MCF 10A (cell line): Measurements from ENCODE around the gene HDAC6. TPM values are rescaled to one million over a fixed set of nuclear protein-coding genes. Genes with fewer than 3 reads are reported as not detected.

ENCODE experiments used
- BruUV-seq: library from RNA; stranded (reverse); fragments of 400-500 nt; replicated peaks from 2 replicates; lab custom pipeline; 2021; lab: Mats Ljungman, UMichigan
- CTCF ChIA-PET: fragments of 300-600 bp; sonication (Branson Sonifier 250); formaldehyde crosslinking; extraction: SDS; loops from one replicate; lab custom pipeline; 2021; ENCODE audit warnings: antibody characterized with exemption, inconsistent platforms; lab: Yijun Ruan, JAX
- POLR2A ChIA-PET: fragments of 300-600, 350-650 bp; sonication (Branson Sonifier 250); formaldehyde crosslinking; extraction: SDS; loops from one replicate; lab custom pipeline; 2020; ENCODE audit warnings: antibody characterized with exemption, inconsistent platforms; lab: Yijun Ruan, JAX
- DNase-seq: peaks from one replicate; pipeline ENCODE4 v3.0.0-alpha.2; 2018; ENCODE audit not compliant: unreplicated experiment
- H3K27ac Mint-ChIP-seq: one replicate; pipeline ENCODE4 v1.8.0; 2022; ENCODE audit warnings: mild to moderate bottlenecking, low read depth, mixed read lengths; ENCODE audit not compliant: unreplicated experiment
- H3K27me3 Mint-ChIP-seq: one replicate; pipeline ENCODE4 v1.8.0; 2022; ENCODE audit warnings: mixed read lengths; ENCODE audit not compliant: insufficient read depth, unreplicated experiment
- H3K36me3 Mint-ChIP-seq: one replicate; pipeline ENCODE4 v1.8.0; 2022; ENCODE audit warnings: mild to moderate bottlenecking, moderate library complexity, mixed read lengths; ENCODE audit not compliant: insufficient read depth, unreplicated experiment
- H3K4me1 Mint-ChIP-seq: one replicate; pipeline ENCODE4 v1.8.0; 2022; ENCODE audit warnings: mixed read lengths; ENCODE audit not compliant: insufficient read depth, unreplicated experiment
- H3K4me3 Mint-ChIP-seq: one replicate; pipeline ENCODE4 v1.8.0; 2022; ENCODE audit warnings: mild to moderate bottlenecking, moderate library complexity, mixed read lengths; ENCODE audit not compliant: unreplicated experiment
- H3K9me3 Mint-ChIP-seq: one replicate; pipeline ENCODE4 v1.8.0; 2022; ENCODE audit warnings: mixed read lengths; ENCODE audit not compliant: unreplicated experiment
- CTCF ChIP-seq: fragments of 200-600 bp; IDR thresholded peaks from one replicate; pipeline ENCODE4 v1.8.0; 2022; ENCODE audit warnings: antibody characterized with exemption, mild to moderate bottlenecking; ENCODE audit not compliant: unreplicated experiment
- intact Hi-C: fragments of 100-400 bp; cut with micrococcal nuclease; formaldehyde crosslinking; loops from 2 replicates; pipeline ENCODE4 v1.14.1; 2022
- total RNA-seq: library from RNA; stranded (reverse); gene quantifications from 2 replicates; pipeline ENCODE4 v1.2.3, GENCODE V29; 2022

The HDAC6 gene
- total RNA-seq, 1 experiment from 2014 or later, result 45.1 TPM

DNA sequence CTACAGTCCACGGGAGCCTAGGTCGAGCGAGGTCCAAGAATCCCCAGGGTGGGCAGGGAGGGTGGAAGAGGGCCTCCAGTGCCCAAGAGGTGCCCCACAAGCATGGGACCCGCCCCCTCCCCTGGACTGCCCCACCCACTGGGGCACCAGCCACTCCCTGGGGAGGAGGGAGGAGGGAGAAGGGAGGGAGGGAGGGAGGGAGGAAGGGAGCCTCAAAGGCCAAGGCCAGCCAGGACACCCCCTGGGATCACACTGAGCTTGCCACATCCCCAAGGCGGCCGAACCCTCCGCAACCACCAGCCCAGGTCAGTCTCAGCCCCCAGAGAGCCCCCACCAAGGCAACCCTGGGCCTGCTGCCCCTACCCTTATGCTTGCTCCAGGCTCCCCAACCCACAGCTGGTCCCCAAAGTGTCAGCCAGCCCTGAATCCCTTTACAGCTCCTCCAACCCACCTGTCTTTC lies 15.5 kb upstream of the HDAC6 start, which contains the start of gene GATA1:
Gene GATA1, plus strand, starts transcription at position 250 of the 460 bp plus-strand sequence. CDS start 4,520 bp downstream, outside the sequence.
- H3K36me3 Mint-ChIP-seq, result no peaks in the 10 kb centered on the region
- intact Hi-C loops, result no loop called here
- DNase-seq, result no peak
- H3K27me3 Mint-ChIP-seq, result peaks cover 39% of the 10 kb centered on the region
- BruUV-seq, result no TSS peak
- no peaks in the 10 kb centered on the region for H3K4me1 Mint-ChIP-seq
- ChIA-PET CTCF (no interaction called here), POLR2A (no interaction called here)
- no peak within 1 kb of the TSS for H3K4me3 Mint-ChIP-seq
- H3K27ac Mint-ChIP-seq, result no peak within 1 kb of the TSS
- peaks cover 14% of the 10 kb centered on the region for H3K9me3 Mint-ChIP-seq
- TF ChIP-seq CTCF, result no peak

- H3K9me3 Mint-ChIP-seq, result peaks cover 14% of the 10 kb centered on the region
- BruUV-seq, result no TSS peak
- H3K4me1 Mint-ChIP-seq, result no peaks in the 10 kb centered on the region
- no peak overlapping the region for H3K4me3 Mint-ChIP-seq
- peaks cover 39% of the 10 kb centered on the region for H3K27me3 Mint-ChIP-seq
- intact Hi-C loops, result no loop called here
- no peak for DNase-seq
- POLR2A ChIA-PET, result interaction anchor here (0.5 kb wide), 1 partner anchor 16 kb away, joined by 3 read pairs; no protein-coding TSS in a partner anchor
- CTCF ChIA-PET, result interaction anchor here (0.6 to 0.7 kb wide), 2 partner anchors 26 to 155 kb away, joined by 3 read pairs; no protein-coding TSS in a partner anchor
- no peaks in the 10 kb centered on the region for H3K36me3 Mint-ChIP-seq
- no peak for TF ChIP-seq CTCF
- no peak overlapping the region for H3K27ac Mint-ChIP-seq
These were observed 14.9 kb upstream of the HDAC6 start for GRCh38 chrX:48786825-48787504.

DNA sequence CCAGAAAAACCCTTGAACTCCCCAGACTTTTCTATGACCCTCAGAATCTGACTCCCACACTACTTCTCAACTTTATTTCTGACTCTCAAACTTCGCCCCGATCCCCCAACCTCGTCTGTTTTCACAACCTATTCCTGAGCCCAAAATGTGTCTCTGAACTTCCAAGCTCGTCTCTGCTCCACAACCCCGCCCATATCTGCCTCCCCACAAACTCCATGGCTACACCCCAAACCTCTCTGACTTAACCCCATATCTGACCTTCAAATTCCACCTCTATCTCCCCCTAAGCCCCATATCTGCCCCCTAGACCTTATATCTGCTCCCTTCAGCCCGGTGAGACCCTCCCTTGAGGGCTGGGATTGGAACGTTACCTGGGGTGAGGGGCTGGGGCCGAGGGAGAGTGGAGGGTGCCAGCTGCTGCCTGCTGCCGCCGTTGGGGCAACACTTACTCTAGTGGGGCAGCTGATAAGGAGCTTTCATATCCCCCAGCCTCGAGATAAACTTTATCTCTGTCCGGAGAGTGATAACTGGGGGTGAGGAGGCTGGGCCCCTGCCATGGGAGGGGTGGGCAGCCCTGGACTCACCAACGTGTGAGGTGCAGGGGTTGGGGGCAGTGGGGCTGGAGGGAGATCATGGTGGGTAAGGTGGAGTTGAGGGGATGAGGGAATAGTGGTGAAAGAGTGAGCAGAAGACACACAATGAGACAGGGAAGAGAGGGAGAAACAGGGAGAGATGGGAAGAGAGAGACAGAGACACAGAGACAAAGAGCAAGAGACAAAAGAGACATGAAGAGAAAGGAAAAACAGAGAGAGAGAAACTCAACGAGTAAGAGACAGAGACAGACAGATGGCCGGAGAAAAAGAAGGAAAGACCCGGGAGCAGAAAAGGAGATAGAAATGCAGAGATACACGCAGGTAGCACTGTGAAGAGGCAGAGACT lies 14.1 kb upstream of the HDAC6 start:
- intact Hi-C loops, result no loop called here
- TF ChIP-seq CTCF, result no peak
- no peaks in the 10 kb centered on the region for H3K36me3 Mint-ChIP-seq
- ChIA-PET CTCF (interaction anchor here (0.6 to 0.7 kb wide), 2 partner anchors 27 to 156 kb away, joined by 3 read pairs; no protein-coding TSS in a partner anchor), POLR2A (interaction anchor here (0.5 kb wide), 1 partner anchor 17 kb away, joined by 3 read pairs; no protein-coding TSS in a partner anchor)
- no peak overlapping the region for H3K27ac Mint-ChIP-seq
- DNase-seq, result no peak
- no peak overlapping the region for H3K4me3 Mint-ChIP-seq
- H3K9me3 Mint-ChIP-seq, result peaks cover 14% of the 10 kb centered on the region
- H3K27me3 Mint-ChIP-seq, result peaks cover 39% of the 10 kb centered on the region
- no TSS peak for BruUV-seq
- no peaks in the 10 kb centered on the region for H3K4me1 Mint-ChIP-seq
